ENCODE results near the gene GPC4.
"Not testable (repeated sequence)": the region's sequence is repeated elsewhere in the genome, so short reads cannot be mapped to it uniquely, and the experiment has no call there.

The GPC4 gene

DNA sequence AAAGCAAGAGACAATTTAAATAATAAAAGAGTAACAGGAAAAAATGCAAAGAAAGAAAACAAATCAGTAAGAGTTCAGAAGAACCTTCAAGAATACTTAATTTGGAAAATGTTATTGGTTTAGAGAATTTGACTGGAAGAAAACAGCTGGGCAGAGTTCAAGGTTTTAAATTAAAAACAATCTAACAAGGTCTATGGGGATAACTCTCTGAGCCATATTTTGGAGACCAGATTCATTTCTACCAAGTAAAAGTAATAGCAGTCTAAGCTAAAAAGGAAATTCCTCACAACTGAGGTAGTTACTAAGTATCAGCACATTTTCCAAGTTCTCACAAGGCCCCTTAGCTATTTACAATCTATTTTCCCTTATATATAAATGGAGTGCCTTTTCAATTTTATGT, 114.7 kb downstream of the GPC4 start:
- DNase-seq, result no peak

GRCh38 chrX:133297284-133297683, 118.0 kb downstream of the GPC4 start:
- no peak for DNase-seq

DNA sequence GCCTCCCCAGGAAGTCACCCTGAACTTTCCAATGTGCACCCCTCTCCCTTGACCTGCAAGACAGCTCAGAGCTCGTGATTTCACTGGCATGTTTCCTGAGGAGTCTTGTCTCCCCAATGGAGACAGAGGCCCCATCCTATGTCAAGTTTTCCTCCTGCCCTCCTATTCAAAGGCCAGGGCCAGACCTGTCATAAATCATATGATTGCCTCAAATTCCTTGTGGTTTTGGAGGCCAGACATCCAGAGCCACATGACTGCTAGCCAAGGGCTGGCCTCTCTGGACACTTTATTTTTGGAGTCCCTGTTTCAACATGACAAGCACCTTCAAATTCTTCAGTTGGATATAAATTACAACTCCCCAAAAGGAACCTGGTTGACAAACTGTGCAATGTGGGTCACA, 121.2 kb downstream of the GPC4 start:
- DNase-seq, result no peak

DNA sequence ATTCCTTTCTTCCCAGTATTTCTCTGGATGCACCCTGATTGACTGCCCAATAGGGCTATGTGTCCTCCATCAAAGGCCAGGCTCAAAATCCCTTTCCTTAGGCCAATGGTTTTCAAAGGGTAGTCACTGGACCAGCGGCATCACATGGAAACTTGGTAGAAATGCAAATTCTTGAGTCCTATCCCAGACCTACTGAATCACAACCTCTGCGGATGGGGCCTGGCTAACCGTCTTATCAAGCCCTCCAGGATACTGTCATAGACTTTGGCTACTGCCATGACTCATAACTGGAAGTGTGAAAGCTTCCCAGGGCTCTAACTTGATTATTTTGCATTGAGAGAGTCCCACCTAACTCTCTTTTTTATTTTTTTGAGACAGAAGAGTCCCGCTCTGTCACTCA, 125.2 kb downstream of the GPC4 start:
- DNase-seq, result no peak

- no peak for DNase-seq
These were observed 127.4 kb downstream of the GPC4 start for GRCh38 chrX:133287860-133288259.

GRCh38 chrX:133285341-133285740, 129.9 kb downstream of the GPC4 start:
- DNase-seq, result peak; percentile 19

- DNase-seq, result not testable (repeated sequence)
These were observed 136.1 kb downstream of the GPC4 start for GRCh38 chrX:133279112-133279730.

DNA sequence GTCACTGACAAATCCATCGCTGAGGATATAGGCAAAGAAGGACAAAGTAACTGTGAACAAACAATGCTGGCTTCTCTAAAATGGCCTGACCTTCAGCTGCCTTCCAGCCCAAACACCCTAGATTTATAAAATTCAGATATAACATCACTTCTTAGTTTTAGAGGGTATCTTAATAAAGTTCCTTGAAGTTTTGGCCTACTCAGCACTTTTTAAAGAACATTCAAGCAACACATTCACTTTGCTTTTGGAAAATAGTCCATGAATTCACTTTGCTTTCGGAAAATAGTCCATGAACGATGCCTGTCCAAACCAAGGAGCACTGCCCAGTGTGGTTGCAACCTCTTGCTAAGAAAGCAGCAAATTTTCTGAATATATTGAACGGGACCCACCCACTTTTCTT, 142.1 kb downstream of the GPC4 start:
- DNase-seq, result no peak

DNA sequence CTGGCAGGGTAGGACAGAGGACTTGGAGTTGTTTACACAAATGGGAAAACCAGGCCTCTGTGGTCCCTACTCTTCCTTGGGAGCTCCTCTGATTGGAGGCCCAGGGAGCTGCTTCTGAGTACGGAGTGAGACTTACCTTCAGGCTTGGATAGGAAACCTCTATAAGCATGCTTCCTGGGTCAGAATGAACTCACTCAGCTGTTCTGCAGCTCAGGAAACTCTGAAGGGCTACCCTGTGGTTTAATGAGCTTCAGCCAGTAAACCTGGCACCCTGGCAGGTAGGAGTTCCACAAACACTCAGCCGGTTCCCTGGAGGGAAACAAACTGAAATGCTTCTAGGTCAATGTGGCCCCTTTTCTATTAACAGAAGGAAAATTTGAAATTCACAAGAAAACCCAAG, 146.1 kb downstream of the GPC4 start:
- no peak for DNase-seq

DNA sequence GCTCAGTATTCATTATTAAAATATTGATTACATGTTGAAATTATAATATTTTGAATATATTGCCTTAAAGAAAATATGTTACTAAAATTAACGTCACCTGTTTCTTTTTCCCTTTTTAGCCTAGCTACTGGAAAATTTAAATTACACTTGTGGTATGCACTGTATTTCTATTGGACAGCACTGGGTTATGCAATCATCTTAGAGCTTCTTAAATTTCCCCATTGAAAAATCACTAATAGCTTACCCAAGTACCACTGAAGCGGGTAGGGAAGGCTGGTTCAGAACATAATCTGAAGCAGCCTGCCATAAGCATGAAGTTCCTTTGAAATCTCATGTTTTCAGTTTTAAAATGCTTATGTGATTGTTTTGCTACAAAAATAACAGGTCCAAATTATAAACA, 147.7 kb downstream of the GPC4 start:
- DNase-seq, result no peak

- no peak for DNase-seq
These were observed 150.0 kb downstream of the GPC4 start for GRCh38 chrX:133265331-133265730.

GRCh38 chrX:133258481-133258880, 156.8 kb downstream of the GPC4 start:
- DNase-seq, result no peak

DNA sequence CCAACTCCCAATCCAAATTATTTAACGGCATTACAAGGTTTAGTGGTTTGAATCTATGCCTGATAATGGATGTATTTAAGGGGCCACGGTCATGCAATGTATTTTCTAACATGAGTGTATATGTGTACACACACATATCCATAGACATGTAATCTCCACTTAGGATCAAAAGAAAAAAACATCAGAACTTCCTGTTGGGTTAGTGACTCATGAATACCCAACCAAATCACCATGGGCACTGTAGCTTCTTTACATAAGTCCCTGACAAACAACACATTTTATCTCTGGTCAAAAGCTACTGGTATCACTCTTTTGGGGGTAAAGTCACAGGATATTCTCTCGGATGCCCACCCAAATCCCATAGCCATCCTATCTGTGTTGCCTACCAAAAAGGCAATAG, 160.6 kb downstream of the GPC4 start:
- peak; percentile 28 for DNase-seq

- no peak for DNase-seq
These were observed 164.1 kb downstream of the GPC4 start for GRCh38 chrX:133251204-133251603.

DNA sequence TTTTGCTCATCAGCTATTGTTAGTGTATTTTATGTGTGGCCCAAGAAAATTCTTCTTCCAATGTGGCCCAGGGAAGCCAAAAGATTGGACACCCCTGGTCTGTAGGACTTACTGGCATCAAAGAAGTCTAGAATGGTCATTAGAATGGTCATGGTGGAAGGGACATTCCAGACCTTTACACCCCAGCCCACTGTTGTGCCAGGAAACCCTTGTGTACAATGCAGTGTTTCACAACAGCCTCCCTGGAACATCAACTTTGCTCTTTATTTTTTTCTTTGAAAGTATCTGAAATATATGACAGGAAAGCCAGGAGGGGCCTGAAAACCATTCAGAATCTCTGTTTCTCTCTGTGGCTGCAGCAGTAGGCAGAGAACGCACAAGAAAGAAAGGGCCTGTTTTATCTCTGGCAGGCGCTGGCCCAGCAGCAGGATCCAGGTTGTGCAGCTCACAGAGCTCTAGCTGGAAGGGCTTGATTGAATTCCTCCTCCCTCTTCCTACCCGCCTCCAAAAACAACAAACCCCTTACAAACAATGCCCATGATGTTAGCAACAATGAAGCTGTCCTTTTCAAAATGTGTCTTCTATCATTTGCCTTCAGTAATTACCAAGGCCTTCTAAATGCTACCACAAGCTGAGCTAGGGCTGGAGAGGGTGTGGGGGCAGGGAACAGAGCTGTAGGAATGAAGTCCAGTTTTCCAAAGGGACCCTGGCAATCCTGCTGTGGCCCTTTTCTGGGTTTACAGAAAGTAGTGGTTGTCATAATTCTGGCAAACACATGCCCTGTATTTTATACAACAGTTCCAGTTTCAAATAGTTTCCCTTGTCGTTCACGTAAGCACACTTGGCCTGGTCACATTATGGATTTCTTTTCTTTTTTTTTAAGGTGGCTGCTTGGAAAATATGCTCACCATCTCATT, 164.8 kb downstream of the GPC4 start:
- DNase-seq, result no peak

All from MV-4-11 (cell line).